Gastrocnemius medialis (tissue), 4 donors: ENCODE data around the gene IRF2. TPM values are rescaled to one million over a fixed set of nuclear protein-coding genes. Genes with fewer than 3 reads are reported as not detected.
"Not testable (repeated sequence)": the region's sequence is repeated elsewhere in the genome, so short reads cannot be mapped to it uniquely, and the experiment has no call there.

ENCODE experiments used
- ATAC-seq, 2 donors: fragments of 150-250 bp; one replicate each; pipeline ENCODE4 v1.9.1; 2016
- DNase-seq, 2 donors: peaks; one replicate each; pipeline ENCODE4 v3.0.0-alpha.2; 2019
- H3K27ac ChIP-seq, 4 donors: fragments of 200-600 bp; sonication (generic); 1 replicate in 1 of 4; 2 replicates in 3 of 4; pipeline ENCODE4 v1.5.1; 2016 to 2018; ENCODE audit warnings: mild to moderate bottlenecking in 2 of 4, moderate library complexity in 1 of 4
- H3K27me3 ChIP-seq, 3 donors: fragments of 200-600 bp; sonication (generic) in 2 of 3; 1 replicate in 1 of 3; 2 replicates in 2 of 3; pipeline versions ENCODE4 v1.5.1 to v1.6.0; 2016 to 2019; ENCODE audit warnings: mild to moderate bottlenecking in 1 of 3, moderate library complexity in 1 of 3
- H3K36me3 ChIP-seq, 2 donors: fragments of 200-600 bp; sonication (generic) in 1 of 2; one replicate each; pipeline ENCODE4 v1.5.1; 2017 to 2018
- H3K4me1 ChIP-seq, 2 donors: fragments of 200-600 bp; sonication (generic) in 1 of 2; one replicate each; pipeline ENCODE4 v1.5.1; 2016 to 2017; ENCODE audit warnings: mild to moderate bottlenecking in 2 of 2
- H3K4me3 ChIP-seq, 4 donors: fragments of 200-600 bp; sonication (generic) in 3 of 4; 1 replicate in 1 of 4; 2 replicates in 3 of 4; pipeline ENCODE4 v1.5.1; 2016 to 2019; ENCODE audit warnings: mild to moderate bottlenecking in 2 of 4
- H3K9me3 ChIP-seq, 3 donors: fragments of 200-600 bp; sonication (generic) in 2 of 3; 1 replicate in 1 of 3; 2 replicates in 2 of 3; pipeline ENCODE4 v1.5.1; 2016 to 2019
- CTCF ChIP-seq, 5 experiments: fragments of 450-650 bp in 3 of 5; fragments of 200-600 bp in 2 of 5; sonication (generic) in 2 of 5; IDR thresholded peaks in 4 of 5; conservative IDR thresholded peaks in 1 of 5; 1 replicate in 4 of 5; 2 replicates in 1 of 5; pipeline ENCODE4 v1.5.1; 2016 to 2019; ENCODE audit warnings: antibody characterized with exemption in 5 of 5, mild to moderate bottlenecking in 3 of 5, moderate library complexity in 3 of 5
- POLR2A ChIP-seq, 2 donors: fragments of 450-650 bp; IDR thresholded peaks; one replicate each; pipeline ENCODE4 v1.6.1; 2017; ENCODE audit warnings: antibody characterized with exemption in 2 of 2, mild to moderate bottlenecking in 2 of 2, moderate library complexity in 2 of 2
- in situ Hi-C, 4 donors: fragments of 200-750 bp; cut with MboI; loops; one replicate each; pipeline versions ENCODE4 v1.15.0 to v1.8.0; 2017; ENCODE audit warnings: low sequenced_read_pairs in 4 of 4
- intact Hi-C: fragments of 100-400 bp; cut with DNase I; formaldehyde crosslinking; loops from one replicate; pipeline ENCODE4 v1.15.1; 2023; ENCODE audit warnings: low total_unique reads
- total RNA-seq, 4 donors: library from RNA; depleted of rRNA; stranded (reverse); fragments of >200 nt; gene quantifications; one replicate each; pipeline versions ENCODE4 v1.1.0 to v1.2.3, GENCODE V29; 2016

Gene IRF2
- total RNA-seq, 4 donors from 2014 or later = 20.9 to 37.1 (median 32.8) TPM

DNA sequence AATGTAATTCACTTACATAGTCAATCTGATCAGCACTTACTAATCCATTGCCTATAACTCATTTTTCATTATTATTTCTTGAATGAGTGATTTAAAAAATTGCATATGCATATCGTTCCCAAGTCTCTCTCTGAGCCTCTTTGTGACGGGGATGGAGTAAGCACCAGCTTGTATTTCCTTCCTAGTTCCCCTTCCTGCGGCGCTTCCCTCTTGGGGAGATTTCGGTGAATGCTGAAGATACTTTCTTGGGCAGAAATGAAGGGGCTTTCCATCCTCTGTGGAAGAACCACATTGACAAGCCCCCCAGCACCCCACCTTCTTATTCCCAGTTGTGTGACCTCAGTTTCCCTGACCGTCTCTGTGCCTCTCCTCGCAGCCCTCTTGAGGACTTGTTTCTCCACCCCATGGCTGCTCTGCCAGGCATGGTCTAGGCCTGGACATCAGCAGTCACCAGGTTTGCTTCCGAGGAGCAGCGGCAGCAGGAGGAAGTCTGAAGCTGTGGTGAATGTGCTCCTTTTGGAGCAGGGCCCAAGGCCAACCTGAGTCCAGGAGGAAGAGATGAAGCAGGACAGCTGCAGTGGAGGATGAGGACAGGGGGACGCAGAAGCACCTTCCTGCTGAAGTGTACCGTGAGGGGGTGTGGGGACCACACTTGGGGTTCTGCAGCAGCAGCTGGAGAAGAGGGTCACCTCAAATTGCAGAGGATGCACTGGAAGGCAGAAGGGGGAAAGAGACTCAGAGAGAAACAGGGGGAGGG, 124.9 kb downstream of the IRF2 start:
- H3K27me3 ChIP-seq = no peaks in the 10 kb centered on the region
- H3K4me1 ChIP-seq = peaks cover 49 to 53% of the 10 kb centered on the region in 2 donors
- TF ChIP-seq CTCF (IDR thresholded peaks at IDR 0.05 in 4 of 5, conservative IDR thresholded peaks at IDR 0.05 in 1 of 5) = no peak
- TF ChIP-seq POLR2A (IDR thresholded peaks at IDR 0.05) = peak in 1 of 2 donors; percentile 8
- no peak overlapping the region for H3K4me3 ChIP-seq
- no peaks in the 10 kb centered on the region for H3K9me3 ChIP-seq
- DNase-seq (peak in 1 of 2 donors; percentile 48), ATAC-seq (no peak)
- intact Hi-C loops (loop anchor here (2.0 to 10.0 kb wide), 7 partner anchors 33 to 1185 kb away; partner anchors contain the start of genes ANKRD37, ING2, LRP2BP and PDLIM3), in situ Hi-C loops (no loop called here)
- H3K36me3 ChIP-seq = no peaks in the 10 kb centered on the region
- peak overlapping the region; percentile 91 to 97 (median 92) for H3K27ac ChIP-seq

- DNase-seq (peak; percentile 73 to 87), ATAC-seq (peak; percentile 62 to 65)
- Histone ChIP-seq H3K4me3 (no peak overlapping the region), H3K9me3 (no peaks in the 10 kb centered on the region), H3K36me3 (no peaks in the 10 kb centered on the region), H3K27ac (peak overlapping the region; percentile 91 to 97 (median 92)), H3K27me3 (no peaks in the 10 kb centered on the region), H3K4me1 (peaks cover 56 to 60% of the 10 kb centered on the region in 2 donors)
- intact Hi-C loops (loop anchor here (2.0 to 10.0 kb wide), 7 partner anchors 34 to 1186 kb away; partner anchors contain the start of genes ANKRD37, ING2, LRP2BP and PDLIM3), in situ Hi-C loops (no loop called here)
- no peak for TF ChIP-seq CTCF (IDR thresholded peaks at IDR 0.05 in 4 of 5, conservative IDR thresholded peaks at IDR 0.05 in 1 of 5)
- peak; percentile 33 to 42 for TF ChIP-seq POLR2A (IDR thresholded peaks at IDR 0.05)
Observed at GRCh38 chr4:184348311-184349233, 125.8 kb downstream of the IRF2 start.

DNA sequence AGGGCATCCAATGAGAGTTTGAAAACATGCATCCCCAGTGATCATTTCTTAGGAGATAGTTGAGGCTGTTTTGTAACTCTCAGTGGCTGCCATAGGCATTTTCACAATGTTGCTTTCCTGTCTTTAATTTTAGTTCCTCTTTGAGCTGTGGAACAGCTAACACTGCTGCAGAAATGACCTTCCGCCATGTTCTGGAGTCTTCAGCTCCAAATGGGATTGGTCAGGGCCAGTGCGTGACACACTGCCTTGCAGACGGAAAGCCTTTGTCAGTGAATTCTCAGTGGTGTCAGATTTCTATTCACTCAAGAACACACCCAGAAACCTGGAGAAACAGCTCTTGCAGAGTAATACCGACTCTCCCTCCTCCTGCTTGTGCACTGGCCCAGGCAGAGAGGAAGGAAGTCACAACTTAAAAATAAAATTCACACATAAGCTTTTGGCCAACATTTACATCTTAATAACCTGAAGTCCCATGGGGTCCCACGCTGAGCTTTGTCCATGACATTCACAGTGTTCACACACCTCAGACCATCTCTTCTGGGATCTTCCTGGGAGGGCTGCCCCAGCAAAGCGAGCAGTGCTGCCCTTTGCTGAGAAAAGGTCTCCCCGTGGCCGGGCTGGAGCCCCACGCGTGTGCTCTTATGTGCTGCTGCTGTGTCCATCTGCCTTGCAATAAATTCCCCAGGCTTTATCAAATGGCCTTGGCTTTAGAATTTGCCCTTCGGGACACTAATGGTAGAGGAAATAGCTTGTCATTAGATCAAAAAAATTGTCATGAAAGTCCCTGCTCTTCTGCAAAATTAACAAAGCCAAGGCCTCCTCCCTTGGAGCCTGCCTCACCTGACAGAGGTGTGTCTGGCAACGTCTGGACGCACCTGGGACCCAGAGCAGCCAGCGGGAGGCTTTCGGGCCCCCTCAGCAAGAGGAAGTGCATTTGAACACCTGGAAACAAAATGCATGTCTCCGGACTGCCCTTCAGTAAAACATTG, 126.8 kb downstream of the IRF2 start:
- intact Hi-C loops (loop anchor here (2.0 to 10.0 kb wide), 7 partner anchors 35 to 1187 kb away; partner anchors contain the start of genes ANKRD37, ING2, LRP2BP and PDLIM3), in situ Hi-C loops (no loop called here)
- H3K27ac ChIP-seq = peak overlapping the region; percentile 91 to 97 (median 92)
- TF ChIP-seq CTCF (IDR thresholded peaks at IDR 0.05 in 4 of 5, conservative IDR thresholded peaks at IDR 0.05 in 1 of 5) (no peak), POLR2A (IDR thresholded peaks at IDR 0.05) (peak; percentile 12 to 18)
- DNase-seq = peak; percentile 59 to 78
- no peaks in the 10 kb centered on the region for H3K9me3 ChIP-seq
- H3K27me3 ChIP-seq = no peaks in the 10 kb centered on the region
- no peak overlapping the region for H3K4me3 ChIP-seq
- peak; percentile 19 to 20 for ATAC-seq
- H3K4me1 ChIP-seq = peaks cover 61 to 66% of the 10 kb centered on the region in 2 donors
- no peaks in the 10 kb centered on the region for H3K36me3 ChIP-seq

DNA sequence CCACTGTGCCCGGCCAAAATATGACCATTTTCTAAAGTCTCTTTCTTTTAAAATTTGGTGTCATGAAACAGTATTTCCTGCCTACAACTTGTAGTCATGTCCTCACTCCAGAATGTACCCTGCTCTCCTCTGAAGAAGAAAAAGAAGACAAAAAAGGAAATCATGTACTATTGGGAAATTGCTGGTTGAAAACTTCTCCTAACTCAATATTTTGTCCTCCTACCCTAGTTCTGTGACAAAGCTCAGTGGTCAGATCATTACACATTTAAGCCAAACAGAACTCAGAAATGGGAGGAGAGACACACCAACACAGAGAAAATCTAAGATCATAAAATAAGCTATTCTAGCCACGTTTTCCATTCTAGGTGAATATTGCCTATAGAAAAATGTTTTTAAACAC, 127.7 kb downstream of the IRF2 start:
- intact Hi-C loops = loop anchor here (5.0 to 10.0 kb wide), 5 partner anchors 51 to 1188 kb away; partner anchors contain the start of genes ANKRD37, LRP2BP, PDLIM3 and SLC25A4
- H3K9me3 ChIP-seq = no peaks in the 10 kb centered on the region

GRCh38 chr4:184346273-184346672, 128.1 kb downstream of the IRF2 start:
- intact Hi-C loops = loop anchor here (5.0 to 10.0 kb wide), 5 partner anchors 51 to 1189 kb away; partner anchors contain the start of genes ANKRD37, LRP2BP, PDLIM3 and SLC25A4
- peaks cover 61 to 66% of the 10 kb centered on the region in 2 donors for H3K4me1 ChIP-seq

More for the DNA sequence above, 127.7 kb downstream of the IRF2 start:
- Histone ChIP-seq H3K4me3 (no peak overlapping the region), H3K36me3 (no peaks in the 10 kb centered on the region), H3K27ac (peak overlapping the region; percentile 91 to 97 (median 92)), H3K4me1 (peaks cover 61 to 66% of the 10 kb centered on the region in 2 donors), H3K27me3 (no peaks in the 10 kb centered on the region)
- no peak for ATAC-seq
- in situ Hi-C loops = no loop called here
- TF ChIP-seq CTCF (IDR thresholded peaks at IDR 0.05 in 4 of 5, conservative IDR thresholded peaks at IDR 0.05 in 1 of 5) (no peak), POLR2A (IDR thresholded peaks at IDR 0.05) (no peak)
- DNase-seq = no peak

More at GRCh38 chr4:184346273-184346672, 128.1 kb downstream of the IRF2 start:
- DNase-seq, H3K9me3 ChIP-seq, H3K36me3 ChIP-seq, in situ Hi-C loops, ATAC-seq, H3K4me3 ChIP-seq, H3K27me3 ChIP-seq: not testable (repeated sequence)
- peak overlapping the region; percentile 91 to 97 (median 92) for H3K27ac ChIP-seq
